Activated CD4-positive, alpha-beta T cell treated with anti-CD3 and anti-CD28 coated beads, Interleukin-2, amount 10 ng/mL, durations not matched to agents 7 days and 5 days (primary cell): ENCODE measurements around the gene SDF2L1. TPM values are rescaled to one million over a fixed set of nuclear protein-coding genes. Genes with fewer than 3 reads are reported as not detected.
"Not testable (repeated sequence)": the region's sequence is repeated elsewhere in the genome, so short reads cannot be mapped to it uniquely, and the experiment has no call there.

Experiments
- CTCF ChIA-PET: fragments of 350-600 bp; sonication (Branson Sonifier 250); formaldehyde crosslinking; loops from one replicate; lab custom pipeline; 2021; ENCODE audit warnings: antibody characterized with exemption; lab: Charles Lee
- POLR2A ChIA-PET: fragments of 350-600 bp; sonication (Branson Sonifier 250); formaldehyde crosslinking; loops from one replicate; lab custom pipeline; 2021; ENCODE audit warnings: antibody characterized with exemption; lab: Charles Lee
- DNase-seq: peaks from one replicate; pipeline ENCODE4 v3.0.0-alpha.2; 2020
- H3K27ac Mint-ChIP-seq: one replicate; pipeline ENCODE4 v1.8.0; 2021; ENCODE audit warnings: mild to moderate bottlenecking, moderate library complexity, mixed read lengths
- H3K27me3 Mint-ChIP-seq: one replicate; pipeline ENCODE4 v1.8.0; 2021; ENCODE audit warnings: mixed read lengths
- H3K36me3 Mint-ChIP-seq: one replicate; pipeline ENCODE4 v1.8.0; 2021; ENCODE audit warnings: low read depth, mixed read lengths
- H3K4me1 Mint-ChIP-seq: one replicate; pipeline ENCODE4 v1.8.0; 2021; ENCODE audit warnings: mixed read lengths
- H3K4me3 Mint-ChIP-seq: one replicate; pipeline ENCODE4 v1.8.0; 2021; ENCODE audit warnings: mild to moderate bottlenecking, moderate library complexity, mixed read lengths
- H3K9me3 Mint-ChIP-seq: one replicate; pipeline ENCODE4 v1.8.0; 2021; ENCODE audit warnings: mixed read lengths
- total RNA-seq, 2 experiments: library from RNA; stranded (reverse); gene quantifications; one replicate each; pipeline ENCODE4 v1.2.3, GENCODE V29; 2021

The SDF2L1 gene
- total RNA-seq, 2 experiments from 2014 or later = 39.7 to 59.4 TPM

DNA sequence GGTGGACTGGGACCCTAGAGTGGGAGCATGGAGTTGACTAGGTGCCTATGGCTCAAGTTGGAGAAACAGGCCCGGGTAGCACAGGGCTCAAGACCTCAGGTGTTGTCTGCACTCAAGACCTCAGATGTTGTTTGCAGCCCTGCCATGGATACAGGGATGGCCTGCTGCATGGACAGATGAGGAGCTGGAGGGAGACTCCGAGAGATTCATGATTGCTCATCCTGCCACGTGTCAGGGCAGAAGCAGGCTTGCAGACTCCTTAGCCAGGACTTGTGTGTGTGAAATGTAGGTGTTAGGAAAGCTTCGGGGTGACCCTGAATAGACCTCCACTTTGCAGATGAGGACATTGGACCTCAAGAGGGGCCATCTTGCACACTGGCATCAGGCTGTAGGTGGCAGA is 8.6 kb upstream of the SDF2L1 start:
- no peak for DNase-seq
- Mint-ChIP-seq H3K27ac (no peak overlapping the region), H3K36me3 (peaks cover 4% of the 10 kb centered on the region), H3K9me3 (no peaks in the 10 kb centered on the region), H3K4me3 (no peak overlapping the region), H3K27me3 (no peaks in the 10 kb centered on the region), H3K4me1 (peaks cover 24% of the 10 kb centered on the region)
- ChIA-PET POLR2A (no interaction called here), CTCF (interaction anchor here (14.3 kb wide), 1 partner anchor 14 kb away, joined by 213 read pairs; the partner anchor contains the start of gene SDF2L1)

DNA sequence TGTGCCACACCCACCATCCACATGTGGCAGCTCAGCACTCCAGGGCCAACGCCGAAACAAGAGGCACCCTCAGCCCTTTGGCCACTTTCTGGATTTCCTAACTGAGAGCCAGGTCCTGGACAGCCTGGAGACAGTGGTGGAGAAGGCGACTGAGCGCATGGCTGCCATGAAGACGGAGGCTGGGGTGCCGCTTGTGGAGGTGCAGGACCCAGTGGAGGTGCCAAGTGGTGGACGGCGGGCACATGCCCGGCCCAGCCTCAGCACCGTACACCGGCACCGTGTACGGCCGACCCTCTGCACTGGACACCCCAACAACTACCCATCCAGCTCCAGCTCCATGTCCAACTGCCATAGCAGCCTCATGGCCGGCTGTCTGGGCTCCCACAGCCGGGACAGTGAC is 8.0 kb upstream of the SDF2L1 start:
- peaks cover 3% of the 10 kb centered on the region for H3K36me3 Mint-ChIP-seq
- H3K27me3 Mint-ChIP-seq = no peaks in the 10 kb centered on the region
- CTCF ChIA-PET = interaction anchor here (14.3 kb wide), 1 partner anchor 13 kb away, joined by 213 read pairs; the partner anchor contains the start of gene SDF2L1
- peaks cover 23% of the 10 kb centered on the region for H3K4me1 Mint-ChIP-seq
- H3K9me3 Mint-ChIP-seq = no peaks in the 10 kb centered on the region
- no peak for DNase-seq
- H3K27ac Mint-ChIP-seq = no peak overlapping the region
- POLR2A ChIA-PET = no interaction called here
- no peak overlapping the region for H3K4me3 Mint-ChIP-seq

DNA sequence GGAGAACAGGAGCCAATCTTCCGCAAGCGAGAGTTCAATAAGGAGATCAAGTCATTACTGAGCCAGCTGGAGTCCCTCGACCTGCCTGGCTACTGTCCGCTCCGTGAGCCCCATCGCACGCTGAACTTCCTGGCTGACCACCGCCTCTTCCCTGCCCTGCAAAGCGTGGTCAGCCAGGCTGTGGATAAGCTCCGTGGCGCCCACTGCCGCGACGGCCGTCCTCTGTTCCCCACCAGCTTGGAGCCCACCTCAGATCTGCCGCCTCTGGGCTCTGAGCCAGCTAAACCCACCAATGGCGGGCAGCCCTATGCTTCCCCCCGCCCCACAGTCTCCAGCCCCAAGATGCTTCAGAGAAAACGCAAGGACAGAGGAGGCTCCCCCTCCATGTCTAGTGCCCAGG is 7.3 kb upstream of the SDF2L1 start:
- Mint-ChIP-seq H3K27ac (no peak overlapping the region), H3K9me3 (no peaks in the 10 kb centered on the region), H3K4me3 (no peak overlapping the region), H3K27me3 (no peaks in the 10 kb centered on the region), H3K4me1 (peaks cover 22% of the 10 kb centered on the region), H3K36me3 (no peaks in the 10 kb centered on the region)
- ChIA-PET CTCF (interaction anchor here (14.3 kb wide), 1 partner anchor 12 kb away, joined by 213 read pairs; the partner anchor contains the start of gene SDF2L1), POLR2A (no interaction called here)
- no peak for DNase-seq

DNA sequence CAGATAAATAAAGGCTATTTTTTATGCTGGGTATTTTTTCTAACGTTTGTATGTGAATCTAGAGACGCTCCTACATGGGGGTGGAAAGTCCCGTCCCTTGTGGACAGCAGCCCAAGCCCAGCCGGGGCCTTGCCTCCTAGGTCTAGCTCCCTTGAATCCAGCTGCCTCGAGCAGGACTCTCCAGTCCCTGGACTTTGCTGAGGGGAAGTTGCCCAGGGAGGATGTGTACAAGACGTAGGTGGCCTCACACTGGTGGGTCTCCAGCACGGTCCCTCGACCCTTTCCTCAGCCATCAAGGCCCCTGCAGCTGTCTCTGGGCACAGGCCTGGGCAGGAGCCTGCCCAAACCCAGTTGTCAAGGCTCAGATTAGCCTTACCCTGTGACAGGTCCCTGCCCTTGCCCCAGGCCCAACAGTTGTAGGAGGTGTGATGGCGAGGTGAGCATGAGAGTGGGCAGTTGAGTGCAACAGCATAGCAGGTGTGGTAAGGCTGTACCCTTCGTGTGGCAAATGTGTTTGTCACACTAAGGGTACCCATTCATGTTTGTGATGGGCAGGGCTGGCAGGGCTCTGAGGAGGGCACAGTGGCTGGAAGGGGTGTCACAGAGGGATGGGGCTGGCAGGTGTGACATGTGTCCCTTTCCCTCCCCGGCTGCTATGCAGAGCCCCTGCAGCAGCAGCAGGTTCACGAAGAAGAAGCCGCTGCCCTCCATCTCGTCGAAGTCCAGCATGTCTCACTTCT is 6.2 kb upstream of the SDF2L1 start:
- H3K27ac Mint-ChIP-seq = no peak overlapping the region
- H3K4me1 Mint-ChIP-seq = peaks cover 20% of the 10 kb centered on the region
- H3K36me3 Mint-ChIP-seq = no peaks in the 10 kb centered on the region
- no peak overlapping the region for H3K4me3 Mint-ChIP-seq
- no peaks in the 10 kb centered on the region for H3K9me3 Mint-ChIP-seq
- ChIA-PET CTCF (interaction anchor here (14.3 kb wide), 1 partner anchor 11 kb away, joined by 213 read pairs; the partner anchor contains the start of gene SDF2L1), POLR2A (no interaction called here)
- DNase-seq = no peak
- peaks cover 2% of the 10 kb centered on the region for H3K27me3 Mint-ChIP-seq

DNA sequence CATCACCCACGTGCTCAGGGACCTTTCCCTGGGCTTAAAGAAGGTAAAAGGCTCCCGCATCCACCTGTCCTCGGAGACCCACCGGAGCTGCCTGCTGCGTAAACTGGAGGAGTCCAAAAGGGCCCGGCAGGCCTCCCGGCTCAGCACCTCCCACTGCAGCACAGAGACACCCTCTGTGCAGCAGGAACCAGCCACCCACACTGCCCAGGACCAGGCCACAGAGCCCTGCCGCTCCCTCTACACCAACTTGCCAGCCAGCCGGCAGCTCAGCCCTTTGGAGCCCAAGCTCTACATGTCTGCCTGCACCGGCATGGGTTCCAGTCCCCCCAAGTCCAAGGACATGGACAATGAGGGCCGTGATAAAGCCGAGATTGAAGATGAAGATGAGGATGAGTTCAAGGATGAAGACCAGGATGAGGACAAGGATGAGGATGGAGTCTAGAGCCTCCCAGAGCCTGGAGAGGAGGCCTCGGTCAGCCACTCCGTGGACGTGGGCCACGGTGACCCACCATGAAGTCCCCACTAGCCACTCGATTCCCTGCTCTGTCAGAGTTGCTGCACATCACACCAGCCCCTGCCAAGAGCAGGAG is 5.4 kb upstream of the SDF2L1 start:
- Mint-ChIP-seq H3K4me1 (peaks cover 22% of the 10 kb centered on the region), H3K4me3 (no peak overlapping the region), H3K9me3 (no peaks in the 10 kb centered on the region), H3K36me3 (no peaks in the 10 kb centered on the region), H3K27me3 (peaks cover 2% of the 10 kb centered on the region), H3K27ac (no peak overlapping the region)
- ChIA-PET POLR2A (no interaction called here), CTCF (interaction anchor here (1.0 kb wide), 1 partner anchor 10 kb away, joined by 3 read pairs; no protein-coding TSS in a partner anchor)
- no peak for DNase-seq

DNA sequence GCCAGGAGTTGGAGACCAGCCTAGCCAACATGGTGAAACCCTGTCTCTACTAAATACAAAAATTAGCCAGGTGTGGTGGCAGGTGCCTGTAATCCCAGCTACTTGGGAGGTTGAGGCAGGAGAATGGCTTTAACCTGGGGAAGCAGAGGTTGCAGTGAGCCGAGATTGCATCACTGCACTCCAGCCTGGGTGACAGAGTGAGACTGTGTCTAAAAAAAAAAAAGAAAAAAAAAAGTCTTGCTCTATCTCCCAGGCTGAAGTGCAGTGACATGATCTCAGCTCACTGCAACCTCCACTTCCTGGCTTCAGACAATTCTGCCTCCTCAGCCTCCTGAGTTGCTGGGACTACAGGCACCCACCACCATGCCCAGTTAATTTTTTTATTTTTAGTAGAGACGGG is 4.7 kb upstream of the SDF2L1 start:
- H3K36me3 Mint-ChIP-seq, H3K4me3 Mint-ChIP-seq, H3K9me3 Mint-ChIP-seq, H3K27me3 Mint-ChIP-seq, H3K27ac Mint-ChIP-seq, DNase-seq: not testable (repeated sequence)
- ChIA-PET CTCF (interaction anchor here (1.0 kb wide), 1 partner anchor 10 kb away, joined by 3 read pairs; no protein-coding TSS in a partner anchor), POLR2A (interaction anchor here (0.6 kb wide), 1 partner anchor 8 kb away, joined by 3 read pairs; the partner anchor contains the start of gene YDJC)
- peaks cover 22% of the 10 kb centered on the region for H3K4me1 Mint-ChIP-seq

DNA sequence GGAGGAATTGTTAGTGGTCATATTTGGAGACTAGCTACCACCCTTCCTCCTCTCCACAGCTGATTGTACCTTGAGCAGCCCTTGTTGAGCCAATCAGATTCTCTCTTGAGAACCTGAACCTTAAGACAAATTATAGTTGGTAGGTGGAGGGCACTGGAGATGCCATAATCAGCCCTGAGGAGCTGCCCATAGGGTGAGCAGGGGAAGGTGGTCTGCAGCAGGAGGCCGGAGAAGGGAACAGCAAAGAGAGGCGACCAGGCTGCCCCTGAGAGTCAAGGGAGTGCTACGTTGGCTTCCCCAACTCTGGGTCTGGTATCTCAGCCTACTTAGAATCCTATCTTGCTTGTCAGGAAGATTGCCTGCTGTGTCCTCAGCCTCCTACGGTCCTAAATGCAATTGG is 2.7 kb upstream of the SDF2L1 start:
- Mint-ChIP-seq H3K4me1 (peaks cover 31% of the 10 kb centered on the region), H3K36me3 (peaks cover 11% of the 10 kb centered on the region), H3K27ac (no peak overlapping the region), H3K9me3 (no peaks in the 10 kb centered on the region), H3K27me3 (peaks cover 2% of the 10 kb centered on the region), H3K4me3 (no peak overlapping the region)
- DNase-seq = no peak
- ChIA-PET CTCF (interaction anchor here (0.8 to 0.9 kb wide), 2 partner anchors 10 to 314 kb away, joined by 3 read pairs; partner anchors contain the start of gene PPM1F), POLR2A (no interaction called here)

DNA sequence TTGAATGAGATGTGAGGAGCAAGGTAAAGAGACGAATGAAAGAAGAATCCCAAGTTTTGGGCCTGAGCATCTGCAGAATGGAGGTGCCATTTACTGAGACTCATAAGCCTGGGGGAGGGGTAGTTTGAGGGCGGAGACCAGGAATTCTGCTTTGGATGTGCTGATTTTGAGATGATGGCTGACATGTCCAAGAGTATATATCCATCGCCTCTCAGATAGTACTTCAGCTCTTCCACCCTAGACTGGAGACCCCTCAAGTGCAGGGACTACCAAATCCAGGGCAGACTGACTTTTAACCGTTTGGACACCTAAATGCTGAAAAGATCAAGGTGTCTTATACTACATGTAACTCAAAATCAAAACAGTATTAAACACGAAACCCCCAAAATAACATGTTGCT is 1.3 kb upstream of the SDF2L1 start:
- H3K27ac Mint-ChIP-seq = peak overlapping the region; percentile 95
- ChIA-PET CTCF (interaction anchor here (1.0 to 13.4 kb wide), 2 partner anchors 12 to 18 kb away, joined by 3 to 213 read pairs; partner anchors contain the start of genes CCDC116 and YDJC), POLR2A (interaction anchor here (1.9 kb wide), 1 partner anchor 12 kb away, joined by 9 read pairs; the partner anchor contains the start of gene YDJC)
- H3K27me3 Mint-ChIP-seq = peaks cover 2% of the 10 kb centered on the region
- H3K36me3 Mint-ChIP-seq = peaks cover 11% of the 10 kb centered on the region
- peak overlapping the region; percentile 89 for H3K4me3 Mint-ChIP-seq
- H3K4me1 Mint-ChIP-seq = peaks cover 31% of the 10 kb centered on the region
- DNase-seq = no peak
- no peaks in the 10 kb centered on the region for H3K9me3 Mint-ChIP-seq

DNA sequence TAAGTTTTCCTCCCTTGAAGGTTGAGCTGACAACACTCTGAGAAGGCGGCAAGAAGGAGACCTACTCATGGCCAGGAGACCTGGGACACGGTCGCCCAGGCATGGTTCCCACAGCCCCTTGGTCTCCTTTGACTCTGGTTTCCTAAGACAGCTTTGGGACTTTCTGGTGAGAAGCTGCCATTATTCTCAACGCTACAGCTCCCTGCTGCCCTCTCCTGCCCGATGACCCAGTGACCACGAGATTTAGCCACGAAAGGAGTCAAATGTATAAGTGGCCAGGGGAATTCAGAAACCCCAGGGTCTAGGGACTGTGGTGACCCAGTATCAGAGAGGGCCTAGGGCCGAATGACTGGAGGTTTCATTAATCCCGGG is 699 bp upstream of the SDF2L1 start:
- Mint-ChIP-seq H3K27me3 (peaks cover 2% of the 10 kb centered on the region), H3K36me3 (peaks cover 15% of the 10 kb centered on the region), H3K4me1 (peaks cover 33% of the 10 kb centered on the region), H3K4me3 (peak overlapping the region; percentile 89), H3K9me3 (no peaks in the 10 kb centered on the region), H3K27ac (peak overlapping the region; percentile 95)
- DNase-seq = no peak
- POLR2A ChIA-PET = interaction anchor here (1.0 to 1.9 kb wide), 2 partner anchors 11 to 12 kb away, joined by 5 to 9 read pairs; partner anchors contain the start of gene YDJC
- CTCF ChIA-PET = interaction anchor here (1.0 to 13.4 kb wide), 3 partner anchors 12 to 17 kb away, joined by 3 to 213 read pairs (median 25); partner anchors contain the start of genes CCDC116 and YDJC

DNA sequence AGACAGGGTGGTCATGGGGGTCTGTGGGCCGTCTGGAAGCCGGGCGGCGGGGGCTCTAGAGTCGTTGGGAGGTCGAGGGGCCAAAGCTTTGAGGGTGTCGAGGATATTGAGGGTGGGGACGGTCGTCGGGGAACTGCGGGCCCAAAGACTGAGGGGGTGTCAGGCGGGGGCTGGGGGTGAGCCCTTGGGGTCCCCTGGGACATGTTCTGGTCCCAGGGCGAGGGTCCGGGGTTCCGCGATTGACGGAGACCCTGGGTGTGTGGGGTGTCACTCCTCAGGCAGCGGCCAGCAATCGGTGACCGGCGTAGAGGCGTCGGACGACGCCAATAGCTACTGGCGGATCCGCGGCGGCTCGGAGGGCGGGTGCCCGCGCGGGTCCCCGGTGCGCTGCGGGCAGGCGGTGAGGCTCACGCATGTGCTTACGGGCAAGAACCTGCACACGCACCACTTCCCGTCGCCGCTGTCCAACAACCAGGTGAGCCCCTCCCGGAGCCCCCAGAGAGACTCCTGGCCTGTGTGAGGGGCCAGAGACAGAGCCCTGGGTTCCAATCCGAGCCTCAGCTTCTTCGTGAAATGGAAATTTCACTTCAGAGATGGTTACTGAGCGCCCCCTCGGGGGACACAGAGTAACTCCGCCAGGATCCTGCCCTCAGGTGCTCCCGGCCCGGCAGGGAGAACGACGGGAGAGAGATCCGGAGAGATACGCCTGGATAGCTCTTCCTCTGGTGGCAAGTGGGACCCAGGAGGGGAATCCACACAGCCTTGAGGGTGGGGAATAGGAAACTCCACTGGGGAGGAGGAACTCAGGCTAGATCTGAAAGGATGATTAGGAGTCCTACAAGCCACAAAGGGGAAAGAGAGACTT is 714 bp downstream of the SDF2L1 start:
- ChIA-PET CTCF (interaction anchor here (0.6 to 13.4 kb wide), 12 partner anchors 10 to 771 kb away, joined by 3 to 213 read pairs (median 4); partner anchors contain the start of genes CCDC116, PPIL2 and YDJC), POLR2A (interaction anchor here (0.7 to 1.9 kb wide), 3 partner anchors 12 to 69 kb away, joined by 3 to 9 read pairs (median 5); partner anchors contain the start of gene YDJC)
- peaks cover 20% of the 10 kb centered on the region for H3K36me3 Mint-ChIP-seq
- DNase-seq = peak; percentile 67
- no peaks in the 10 kb centered on the region for H3K9me3 Mint-ChIP-seq
- peaks cover 2% of the 10 kb centered on the region for H3K27me3 Mint-ChIP-seq
- peak overlapping the region; percentile 89 for H3K4me3 Mint-ChIP-seq
- peaks cover 34% of the 10 kb centered on the region for H3K4me1 Mint-ChIP-seq
- peak overlapping the region; percentile 95 for H3K27ac Mint-ChIP-seq

DNA sequence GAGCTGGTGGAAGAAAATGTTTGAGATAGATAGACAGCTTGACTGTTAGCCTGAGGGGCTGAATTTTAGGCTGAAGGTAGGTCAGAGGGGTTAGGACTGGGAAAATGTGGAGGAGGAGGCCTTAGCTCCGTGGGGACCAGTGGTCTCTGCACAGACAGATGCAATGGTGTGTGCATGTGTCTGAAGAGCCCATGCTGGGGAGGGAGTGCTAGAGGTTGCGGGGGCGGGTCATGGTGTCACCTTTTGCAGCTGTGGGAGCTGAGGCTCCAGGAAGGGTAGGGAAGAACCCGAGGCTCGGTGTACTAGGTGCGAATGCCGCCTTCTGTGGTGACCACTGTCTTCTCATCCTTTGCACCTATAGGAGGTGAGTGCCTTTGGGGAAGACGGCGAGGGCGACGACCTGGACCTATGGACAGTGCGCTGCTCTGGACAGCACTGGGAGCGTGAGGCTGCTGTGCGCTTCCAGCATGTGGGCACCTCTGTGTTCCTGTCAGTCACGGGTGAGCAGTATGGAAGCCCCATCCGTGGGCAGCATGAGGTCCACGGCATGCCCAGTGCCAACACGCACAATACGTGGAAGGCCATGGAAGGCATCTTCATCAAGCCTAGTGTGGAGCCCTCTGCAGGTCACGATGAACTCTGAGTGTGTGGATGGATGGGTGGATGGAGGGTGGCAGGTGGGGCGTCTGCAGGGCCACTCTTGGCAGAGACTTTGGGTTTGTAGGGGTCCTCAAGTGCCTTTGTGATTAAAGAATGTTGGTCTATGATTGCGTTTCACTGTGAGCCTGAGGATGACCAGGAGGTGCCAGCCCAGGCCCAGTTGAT is 1.6 kb downstream of the SDF2L1 start:
- Mint-ChIP-seq H3K36me3 (peaks cover 23% of the 10 kb centered on the region), H3K27ac (peak overlapping the region; percentile 95), H3K9me3 (no peaks in the 10 kb centered on the region), H3K4me1 (peaks cover 34% of the 10 kb centered on the region), H3K27me3 (peaks cover 2% of the 10 kb centered on the region), H3K4me3 (peak overlapping the region; percentile 89)
- peak; percentile 33 for DNase-seq
- POLR2A ChIA-PET = no interaction called here
- CTCF ChIA-PET = interaction anchor here (1.0 to 13.4 kb wide), 6 partner anchors 9 to 38 kb away, joined by 3 to 213 read pairs (median 6); partner anchors contain the start of genes CCDC116, PPIL2 and YDJC
